ENCODE data around the gene SERINC3. TPM values are rescaled to one million over a fixed set of nuclear protein-coding genes. Genes with fewer than 3 reads are reported as not detected.
A peak's percentile ranks its signal among the peaks of the same experiment; 100 is the strongest.

SERINC3 gene
- total RNA-seq (83.7 TPM in 2 replicates), polyA plus RNA-seq (177 and 181 TPM in 2 replicates), polyA minus RNA-seq (365 and 372 TPM in 2 replicates), Bru-seq, nascent RNA (percentile 81 among the genes with signal in this experiment), BruChase-seq, experiment 1, labeled RNA remaining after a 6-hour chase (percentile 95 among the genes with signal in this experiment), BruChase-seq, experiment 2, labeled RNA remaining after a 2-hour chase (percentile 89 among the genes with signal in this experiment)
- 98.8 and 101 TPM in 2 replicates for polyA plus RNA-seq (2011; cell fraction: cytosol; rRNA removed)
- 73.0 TPM in 2 replicates for polyA plus RNA-seq (2011; cell fraction: nucleus; rRNA removed)
- 90.8 and 99.9 TPM in 2 replicates for polyA plus RNA-seq (2012)
- polyA minus RNA-seq (2011; cell fraction: cytosol; rRNA and poly(A)+ RNA removed), result 119 TPM
- polyA minus RNA-seq (2011; cell fraction: nucleus; rRNA and poly(A)+ RNA removed), result 65.2 and 81.4 TPM in 2 replicates
- long read RNA-seq, full-length matches to known transcripts, result 278 of 323 reads
- long read RNA-seq, partial matches to known transcripts, result 8 of 323 reads
- long read RNA-seq, other reads (novel, unspliced or antisense), result 37 of 323 reads

- Histone ChIP-seq H3K9me1 (replicated peaks; ENCODE audit: control insufficient read depth, extremely low read depth, insufficient read depth, low read length) (no peaks in the 10 kb centered on the region), H3K27me3 (ENCODE audit: control insufficient read depth in 2 of 2, insufficient read depth in 2 of 2, low read length in 2 of 2) (no peaks in the 10 kb centered on the region), H3K36me3 (ENCODE audit: control insufficient read depth in 2 of 2, extremely low read depth in 1 of 2, insufficient read depth in 2 of 2, low read length in 2 of 2) (no peaks in the 10 kb centered on the region), H3K9ac (replicated peaks; ENCODE audit: extremely low read depth, insufficient read depth, low read length) (peak within 1 kb of the TSS; percentile 95), H3K27ac (ENCODE audit: insufficient read depth, low read depth, low read length) (peak within 1 kb of the TSS; percentile 90), H4K20me1 (replicated peaks; ENCODE audit: control insufficient read depth, extremely low read depth, insufficient read depth, low read length) (peaks cover 2% of the 10 kb centered on the region), H2AFZ (ENCODE audit: low read depth, low read length) (peak within 1 kb of the TSS; percentile 43), H3K9me3 (replicated peaks; ENCODE audit: control insufficient read depth, insufficient read depth, low read length) (no peaks in the 10 kb centered on the region), H3K4me1 (ENCODE audit: control insufficient read depth, extremely low read depth, insufficient read depth, low read length) (peaks cover 33% of the 10 kb centered on the region), H3K4me3 (replicated peaks in 1 of 3; ENCODE audit: insufficient read depth in 1 of 3, low read depth in 1 of 3, low read length in 3 of 3) (peak within 1 kb of the TSS; percentile 25 to 86 (median 78)), H3K4me2 (ENCODE audit: insufficient read depth, low read length) (peak within 1 kb of the TSS; percentile 82), H3K79me2 (ENCODE audit: control insufficient read depth, insufficient read depth, low read length) (peaks cover 44% of the 10 kb centered on the region)
- DNase-seq (ENCODE audit: low read depth, low spot score) (peak; percentile 96), FAIRE-seq (peak; percentile 79)
- POLR2A ChIA-PET, result no interaction called here
- dilution Hi-C loops (cut with MboI; ENCODE audit: extremely low pct_ligation_motif_present, low sequenced_read_pairs) (no loop called here), intact Hi-C loops (cut with micrococcal nuclease) (loop anchor here (1.0 to 2.0 kb wide), 5 partner anchors 11 to 311 kb away; partner anchors contain the start of genes OSER1 and PKIG)
- TF ChIP-seq CTCF (IDR thresholded peaks at IDR 0.05; ENCODE audit: extremely low read depth in 1 of 2, insufficient read depth in 1 of 2, low read depth in 1 of 2, low read length in 2 of 2) (peak in 1 of 2 donors; percentile 0), JUN (IDR thresholded peaks at IDR 0.05; ENCODE audit: borderline replicate concordance, insufficient read depth, insufficient read length, low read depth) (peak; percentile 10), MAX (IDR thresholded peaks at IDR 0.05; ENCODE audit: insufficient read depth, insufficient read length) (no peak), POLR2AphosphoS5 (IDR thresholded peaks at IDR 0.05; ENCODE audit: insufficient read depth, low read depth, low read length) (peak; percentile 79), GATA2 (IDR thresholded peaks at IDR 0.05; ENCODE audit: insufficient read depth, insufficient read length, low read depth, low read length) (no peak), FOS (IDR thresholded peaks at IDR 0.05; ENCODE audit: borderline replicate concordance, insufficient read depth, low read length) (peak; percentile 50), POLR2A (IDR thresholded peaks at IDR 0.05; ENCODE audit: low read depth, low read length) (peak; percentile 82)
- CTCF ChIA-PET, result interaction anchor here (0.6 to 3.3 kb wide), 9 partner anchors 8 to 88 kb away, joined by 3 to 17 read pairs (median 3); no protein-coding TSS in a partner anchor
- TSS peak; percentile 57 for BruUV-seq (replicated peaks)
These were observed at the start of gene SERINC3 for GRCh38 chr20:44521484-44522481. Gene SERINC3, minus strand, starts transcription at chr20:44522070. Its CDS starts 119 bp downstream, at chr20:44521951.

Data from endothelial cell of umbilical vein (primary cell).